ENCODE data around the gene TIRAP. TPM values are rescaled to one million over a fixed set of nuclear protein-coding genes. Genes with fewer than 3 reads are reported as not detected.

The TIRAP gene
- polyA plus RNA-seq, 3 donors from 2014 or later, result 6.0 to 15.6 (median 6.5) TPM

Other genes starting within 250 kb of the TIRAP start
- not detected for gene CDON, start 220.2 kb upstream of the TIRAP start, polyA plus RNA-seq
- gene RPUSD4, start 71.4 kb upstream of the TIRAP start, polyA plus RNA-seq, result 10 to 100 TPM in 2 of 3 donors, 1 to 10 TPM in 1; 4.5 to 15.0 (median 10.5) TPM
- 10 to 100 TPM; 11.5 to 21.1 (median 13.7) TPM for gene FAM118B, start 71.3 kb upstream of the TIRAP start, polyA plus RNA-seq
- gene SRPRA, start 14.2 kb upstream of the TIRAP start, polyA plus RNA-seq, result 100 to 1,000 TPM in 2 of 3 donors, 10 to 100 TPM in 1; 67.7 to 161 (median 150) TPM
- 10 to 100 TPM; 19.0 to 37.0 (median 20.5) TPM for gene FOXRED1, start 13.9 kb upstream of the TIRAP start, polyA plus RNA-seq
- gene DCPS, start 21.0 kb downstream of the TIRAP start, polyA plus RNA-seq, result 10 to 100 TPM; 33.1 to 65.7 (median 40.6) TPM
- 10 to 100 TPM; 25.0 to 31.7 (median 30.9) TPM for gene ST3GAL4, start 72.6 kb downstream of the TIRAP start, polyA plus RNA-seq